HG03045 (cell line): ENCODE data around the gene CALN1.

Experiments
- ATAC-seq: cut with Tn5 transposase; IDR thresholded peaks from one replicate; pipeline ENCODE4 v1.9.1; 2021; ENCODE audit warnings: mild to moderate bottlenecking, moderate library complexity; ENCODE audit not compliant: unreplicated experiment

CALN1 gene

DNA sequence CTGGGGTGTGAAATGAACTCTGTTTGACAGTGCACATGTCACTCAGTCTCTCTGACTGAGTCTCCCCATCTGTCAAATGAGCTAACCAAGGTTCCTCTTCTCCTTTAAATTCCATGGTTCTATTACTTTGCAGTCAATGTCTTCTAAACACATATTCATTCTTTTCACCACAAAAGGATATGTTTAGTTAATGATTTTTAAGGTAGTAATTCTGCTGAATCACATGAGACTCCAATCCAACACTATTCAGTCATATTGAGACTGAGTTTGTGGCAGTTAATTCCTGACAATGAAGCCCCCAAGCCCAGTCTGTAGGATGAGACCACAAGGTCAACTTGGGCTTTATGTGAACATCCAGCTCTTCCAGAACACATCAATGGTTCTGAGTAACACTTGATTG is 85.3 kb downstream of the CALN1 start:
- no peak for ATAC-seq

DNA sequence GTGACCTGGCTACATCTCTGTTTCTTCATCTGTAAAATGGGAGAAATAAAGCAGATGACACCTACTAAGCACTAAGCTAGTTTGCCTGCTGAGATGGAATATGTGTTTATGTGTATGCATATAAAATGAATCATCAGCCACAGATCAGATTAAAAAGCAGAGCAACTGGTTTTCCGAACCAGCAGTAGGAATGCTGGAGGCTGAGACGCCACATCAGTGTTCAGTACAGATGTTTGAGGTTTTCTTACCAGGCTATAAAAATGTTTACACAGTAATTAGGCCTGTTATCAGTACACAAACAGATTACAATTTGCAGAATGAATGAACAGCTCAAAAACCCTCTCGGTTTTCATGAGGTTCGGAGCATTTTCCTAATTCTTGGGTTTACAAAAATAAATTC is 85.8 kb downstream of the CALN1 start:
- no peak for ATAC-seq

DNA sequence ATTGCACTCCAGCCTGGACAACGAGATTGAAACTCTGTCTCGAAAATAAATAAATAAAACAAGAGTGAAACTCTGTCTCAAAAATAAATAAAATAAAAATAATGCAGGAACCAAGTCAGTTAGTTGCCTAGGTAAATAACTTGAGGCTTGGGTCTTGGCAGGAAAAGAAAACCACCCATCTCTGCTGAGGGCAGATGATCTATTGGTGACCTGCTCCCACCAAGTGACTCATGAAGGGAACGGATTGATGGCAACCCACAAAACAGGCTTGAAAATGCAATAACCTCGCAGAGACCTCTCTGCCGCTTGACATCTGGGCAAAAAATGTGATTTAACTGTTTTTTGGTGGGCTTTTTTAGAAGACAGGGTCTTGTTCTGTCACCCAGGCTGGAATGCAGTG is 86.6 kb downstream of the CALN1 start:
- ATAC-seq: no peak

DNA sequence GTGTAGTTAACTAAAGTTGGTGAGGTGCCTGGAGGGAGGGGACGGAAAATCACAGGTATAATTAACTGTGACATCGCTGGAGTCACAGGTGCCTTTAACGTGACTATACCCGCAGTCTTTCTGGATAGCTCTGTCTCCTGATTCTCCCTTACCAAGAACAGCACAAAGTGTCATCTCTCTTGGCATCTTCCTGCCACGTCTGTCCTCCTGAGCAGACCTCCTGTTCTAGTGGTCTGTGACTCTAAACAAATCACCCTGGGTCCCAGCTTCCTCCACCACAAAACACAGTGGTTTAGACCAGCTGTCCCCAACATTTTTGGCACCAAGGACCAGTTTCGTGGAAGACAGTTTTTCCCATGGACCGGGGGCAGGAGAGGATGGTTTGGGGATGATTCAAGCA is 90.5 kb downstream of the CALN1 start:
- ATAC-seq: no peak

DNA sequence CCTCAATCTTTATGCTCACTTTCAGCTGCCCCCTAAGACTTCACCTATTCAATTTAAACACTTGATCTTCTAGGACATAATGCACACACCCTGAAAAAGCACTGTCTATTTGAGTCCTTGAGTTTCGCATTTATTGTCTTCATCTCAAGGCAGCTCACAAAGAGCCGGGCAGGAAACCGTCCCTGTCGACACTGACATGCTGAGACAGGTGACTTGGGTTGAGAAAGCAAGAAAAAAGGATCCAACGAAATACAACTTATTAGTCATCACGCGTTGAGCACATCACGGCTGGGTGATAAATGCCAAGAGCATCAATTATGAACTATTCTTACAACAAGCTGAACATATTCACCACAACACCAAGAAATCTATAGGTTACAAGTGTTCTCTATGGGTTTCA is 91.1 kb downstream of the CALN1 start:
- no peak for ATAC-seq

DNA sequence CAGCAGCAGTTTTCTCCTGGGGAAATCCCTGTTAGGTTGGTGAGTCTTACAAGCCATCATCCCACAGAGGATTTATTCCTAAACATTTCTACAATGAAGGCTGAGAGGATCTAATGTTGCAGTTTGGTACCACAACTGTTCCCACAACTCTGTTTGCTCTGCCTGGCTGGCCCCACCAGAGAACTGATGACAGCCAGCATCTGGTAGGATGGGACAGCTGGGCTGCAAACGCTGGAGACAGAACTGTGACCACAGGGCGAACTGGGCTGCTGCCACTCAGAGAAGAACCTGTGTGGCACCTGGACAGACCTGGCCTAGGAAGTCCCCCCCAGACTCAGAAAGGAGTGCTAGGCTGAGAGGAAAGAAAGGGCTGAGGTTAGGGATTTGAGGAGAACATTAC is 94.8 kb downstream of the CALN1 start:
- ATAC-seq: no peak

DNA sequence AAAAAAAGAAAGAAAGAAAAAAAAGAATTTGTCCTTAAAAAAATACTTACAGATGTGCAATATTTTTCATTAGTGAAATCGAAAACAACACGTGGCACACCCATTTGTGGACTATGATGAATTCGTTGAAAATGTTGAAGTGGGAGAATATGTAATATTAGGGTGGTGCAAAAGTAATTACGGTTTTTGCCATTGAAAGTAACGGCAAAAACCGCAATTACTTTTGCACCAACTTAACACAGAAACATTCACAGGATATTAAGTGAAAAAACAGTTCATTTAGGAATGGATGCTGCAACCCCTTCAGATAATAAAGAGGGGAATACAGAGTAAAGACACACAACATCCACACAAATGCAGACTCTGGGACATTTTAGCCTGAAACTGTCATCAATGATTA is 96.0 kb downstream of the CALN1 start:
- no peak for ATAC-seq

DNA sequence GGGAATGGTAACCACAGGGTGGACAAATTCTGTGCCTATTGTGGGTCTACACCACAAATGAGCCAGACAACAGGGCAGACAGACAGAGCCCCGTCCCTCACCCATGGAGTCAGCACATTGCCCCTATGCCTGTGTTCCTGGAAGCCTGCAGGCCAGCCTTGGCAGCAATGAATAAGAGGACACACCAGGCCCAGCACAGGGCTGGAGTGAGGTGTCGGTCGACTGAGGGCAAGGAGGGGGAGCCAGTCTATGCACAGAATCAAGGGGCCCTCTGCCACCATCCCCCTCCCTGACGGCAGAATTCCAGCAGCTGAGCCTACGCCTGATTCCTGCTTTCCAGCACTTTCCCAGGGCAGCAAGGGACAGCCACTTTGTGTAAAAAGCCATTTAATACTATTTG is 98.2 kb downstream of the CALN1 start:
- no peak for ATAC-seq

DNA sequence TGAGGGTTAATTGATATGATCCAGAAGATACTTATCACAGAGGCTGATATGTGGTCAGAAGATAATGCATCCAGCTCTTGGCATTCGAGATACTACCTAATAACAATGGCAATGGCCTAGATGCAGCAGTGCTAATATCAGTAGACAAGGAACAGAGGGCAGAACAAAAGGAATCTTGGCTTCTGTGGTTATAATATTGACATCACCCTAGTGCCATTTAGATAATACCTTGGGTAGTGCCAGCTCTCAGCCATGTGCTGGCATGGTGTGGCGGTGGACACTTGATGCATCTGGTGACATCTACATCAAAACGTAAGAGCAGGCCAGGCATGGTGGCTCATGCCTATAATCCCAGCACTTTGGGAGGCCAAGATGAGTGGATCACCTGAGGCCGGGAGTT is 101.8 kb downstream of the CALN1 start:
- ATAC-seq: no peak

DNA sequence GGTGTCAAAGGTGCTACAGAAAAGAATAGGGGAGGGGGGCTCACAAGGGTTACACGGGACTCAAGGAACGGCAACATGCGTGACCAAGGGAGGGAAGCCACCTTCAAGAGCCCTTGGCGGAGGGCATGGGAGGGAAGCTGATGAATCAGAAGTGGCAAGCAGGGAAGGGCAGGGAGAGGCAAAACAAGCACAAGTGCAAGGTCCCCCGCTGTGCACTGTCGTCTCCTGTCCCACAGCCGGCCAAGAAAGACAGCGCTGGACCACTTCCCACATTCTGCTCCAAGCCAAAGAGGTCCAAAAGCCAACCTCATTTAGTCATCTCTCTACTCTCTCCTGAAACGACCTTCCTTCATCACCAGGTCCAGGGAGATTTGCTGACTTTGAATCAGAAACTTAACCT is 102.7 kb downstream of the CALN1 start:
- ATAC-seq: no peak

DNA sequence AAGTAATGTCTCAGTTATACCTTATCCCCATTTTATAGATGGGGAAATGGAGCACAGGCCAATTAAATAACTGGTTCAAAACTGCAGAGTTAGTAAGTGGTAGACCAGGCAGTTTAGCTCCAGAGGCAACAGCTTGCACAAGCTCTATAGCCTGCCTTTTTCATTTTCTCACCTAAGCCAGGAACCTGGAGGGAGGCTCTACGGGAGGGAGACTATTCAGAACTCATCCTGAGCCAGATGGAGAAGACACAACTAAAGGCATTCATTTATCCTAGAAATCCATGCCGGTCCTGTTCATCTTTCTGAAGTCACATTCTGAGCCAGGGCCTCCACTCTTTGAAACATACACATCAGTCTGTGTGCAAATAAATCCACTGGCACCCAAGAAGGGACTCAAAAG is 103.2 kb downstream of the CALN1 start:
- ATAC-seq: no peak

DNA sequence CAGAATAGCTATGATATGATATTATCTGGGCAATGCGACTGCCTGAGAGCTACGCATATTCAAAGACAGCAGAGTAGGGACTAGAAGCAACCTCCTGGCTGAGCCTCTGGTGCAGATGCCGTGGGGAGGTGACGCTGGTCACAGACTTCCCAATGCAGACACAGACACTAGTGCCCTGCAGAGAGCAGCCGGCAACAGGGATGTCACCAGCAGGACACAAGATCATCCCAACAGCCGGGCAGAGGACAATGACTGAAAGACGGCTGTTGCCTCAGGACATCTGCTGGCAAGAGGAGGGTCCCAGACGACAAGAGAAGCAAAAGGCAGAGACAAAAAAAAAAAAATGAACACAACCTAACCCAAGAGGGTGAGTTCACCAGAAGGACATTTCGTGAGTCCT is 104.6 kb downstream of the CALN1 start:
- ATAC-seq: no peak

DNA sequence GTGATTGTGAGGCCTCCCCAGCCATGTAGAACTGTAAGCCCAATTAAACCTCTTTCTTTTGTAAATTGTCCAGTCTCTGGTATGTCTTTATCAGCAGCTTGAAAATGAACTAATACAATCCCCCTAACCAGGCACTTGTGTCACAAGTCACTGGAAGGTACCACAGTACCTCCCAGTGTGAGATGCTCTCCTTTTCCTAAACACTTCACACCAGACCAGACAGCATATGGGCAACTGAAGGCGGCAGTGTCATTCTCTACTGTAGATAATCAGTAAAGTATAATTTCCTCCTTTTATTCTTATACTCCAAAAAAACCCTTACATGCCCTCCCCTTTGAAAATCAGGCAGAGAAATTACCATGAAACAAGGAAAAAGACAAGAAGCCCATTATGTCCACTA is 113.2 kb downstream of the CALN1 start:
- ATAC-seq: no peak

DNA sequence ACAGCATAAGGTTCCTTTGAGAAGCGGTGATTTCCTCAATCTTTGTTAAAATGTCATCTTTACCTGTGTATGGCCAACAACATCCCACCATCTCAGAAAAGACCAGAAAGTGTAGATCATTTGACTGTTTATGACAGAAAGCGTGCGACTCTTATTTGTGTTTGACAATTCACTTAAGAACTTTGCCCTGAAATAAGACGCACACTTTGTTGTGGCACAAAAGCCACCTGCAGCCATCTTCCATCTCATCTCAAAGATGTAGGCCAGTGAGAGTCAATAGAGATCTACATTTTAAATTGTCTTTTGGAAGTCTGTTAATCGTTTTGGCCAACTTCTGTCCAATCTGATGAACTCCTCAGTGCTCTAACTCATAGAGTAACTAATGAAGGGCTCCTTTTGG is 114.0 kb downstream of the CALN1 start:
- ATAC-seq: no peak

DNA sequence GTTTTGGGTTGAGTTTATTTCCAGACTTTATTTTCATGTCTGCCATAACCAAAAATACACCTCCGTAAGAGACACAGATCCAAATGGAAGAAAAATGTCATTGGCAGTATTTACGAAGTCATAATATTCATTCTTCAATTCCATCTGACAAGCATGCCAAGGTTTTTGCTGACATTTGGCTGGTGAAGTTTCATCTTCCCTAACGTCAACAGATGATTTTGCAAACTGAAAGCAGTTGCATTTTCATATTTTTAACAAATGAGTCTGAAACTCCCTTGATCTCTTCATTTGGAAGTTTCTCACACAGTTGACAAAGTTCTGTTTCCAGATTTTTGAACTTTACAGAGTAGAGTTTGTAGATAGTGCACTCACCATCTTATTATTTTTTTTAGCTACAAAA is 114.5 kb downstream of the CALN1 start:
- no peak for ATAC-seq

DNA sequence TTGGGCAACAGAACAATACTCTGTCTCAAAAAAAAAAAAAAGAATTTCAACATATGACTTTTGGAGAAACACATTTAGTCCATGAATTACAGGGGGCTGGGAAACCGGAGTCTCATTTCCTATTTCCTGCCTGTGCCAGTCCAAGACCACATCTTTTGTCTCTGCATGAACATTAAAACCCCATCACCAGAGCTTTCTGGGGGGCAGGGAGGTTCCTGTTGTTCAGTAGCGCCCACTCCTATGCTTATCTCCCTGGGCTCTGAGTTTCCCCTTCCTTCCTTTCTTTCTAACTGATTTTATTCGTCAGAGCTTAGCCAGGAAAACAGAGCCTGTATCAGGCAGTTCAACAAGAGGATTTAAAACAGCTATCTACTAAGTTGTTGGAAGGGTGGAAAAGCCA is 119.3 kb downstream of the CALN1 start:
- ATAC-seq: no peak

DNA sequence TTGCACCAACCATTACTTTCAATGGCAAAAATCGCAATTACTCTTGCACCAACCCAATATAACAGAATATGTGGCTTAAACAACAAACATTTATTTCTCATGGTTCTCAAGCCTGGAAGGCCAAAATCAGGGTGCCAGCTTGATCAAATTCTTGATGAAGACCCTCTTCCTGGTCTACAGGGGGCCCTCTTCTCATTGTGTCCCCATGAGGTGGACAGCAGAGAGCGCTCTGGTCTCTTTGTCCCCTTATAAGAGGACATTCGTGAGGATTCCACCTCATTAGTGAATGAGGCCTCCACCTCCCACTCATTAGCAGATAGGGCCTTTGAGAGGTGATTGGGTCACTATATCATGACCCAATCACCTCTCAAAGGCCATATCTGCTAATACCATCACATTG is 120.0 kb downstream of the CALN1 start:
- ATAC-seq: no peak

DNA sequence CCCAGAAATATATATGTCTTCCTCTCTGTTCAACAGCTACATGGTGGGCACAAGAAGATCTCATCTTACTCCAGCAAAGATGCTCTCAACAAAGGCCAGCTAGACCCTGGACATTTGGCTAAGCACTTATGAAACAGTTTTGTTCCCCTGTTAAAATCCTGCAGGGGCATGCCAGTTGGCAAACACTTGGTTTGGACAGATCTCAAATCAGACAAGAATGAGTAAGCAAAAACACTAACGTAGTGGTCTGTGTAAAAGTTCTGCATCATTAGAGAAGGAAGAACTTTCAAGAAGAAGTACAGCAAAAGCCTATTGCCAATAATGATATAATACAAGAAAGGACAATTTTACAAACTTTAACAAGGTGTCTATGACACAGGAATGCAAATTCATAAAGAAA is 125.6 kb downstream of the CALN1 start:
- no peak for ATAC-seq

DNA sequence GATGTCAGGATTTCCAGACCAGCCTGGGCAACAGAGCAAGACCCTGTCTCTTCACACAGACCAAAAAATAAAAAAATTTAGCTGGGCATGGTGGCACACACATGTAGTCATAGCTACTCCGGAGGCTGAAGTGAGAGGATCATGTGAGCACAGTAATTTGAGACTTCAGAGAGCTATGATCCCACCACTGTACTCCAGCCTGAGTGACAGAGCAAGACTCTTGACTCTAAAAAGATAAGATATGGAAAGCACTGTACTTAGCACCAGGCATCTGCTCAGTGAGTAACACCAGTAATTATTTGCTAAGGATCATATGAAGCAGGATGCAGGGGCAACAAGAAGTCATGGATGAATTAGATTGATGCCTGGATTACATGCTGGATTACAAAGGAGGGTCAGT is 128.8 kb downstream of the CALN1 start:
- no peak for ATAC-seq

DNA sequence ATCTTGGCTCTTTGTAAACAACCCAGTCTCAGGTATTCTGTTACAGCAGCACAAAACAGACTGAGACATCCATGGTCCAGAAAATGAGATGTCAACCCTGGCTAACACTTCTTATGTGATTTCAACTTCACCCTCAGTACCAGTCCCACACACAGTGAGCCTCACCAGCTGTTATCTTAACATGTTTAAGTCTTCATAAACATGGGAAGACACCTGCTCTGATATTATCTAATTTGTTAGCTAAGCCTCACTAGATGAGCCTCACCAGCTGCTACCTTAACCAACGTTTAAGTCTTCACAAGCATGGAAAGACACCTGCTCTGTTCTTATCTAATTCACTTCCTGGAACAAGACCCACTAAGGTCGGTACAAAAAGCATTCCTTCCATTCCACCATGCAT is 130.8 kb downstream of the CALN1 start:
- no peak for ATAC-seq

DNA sequence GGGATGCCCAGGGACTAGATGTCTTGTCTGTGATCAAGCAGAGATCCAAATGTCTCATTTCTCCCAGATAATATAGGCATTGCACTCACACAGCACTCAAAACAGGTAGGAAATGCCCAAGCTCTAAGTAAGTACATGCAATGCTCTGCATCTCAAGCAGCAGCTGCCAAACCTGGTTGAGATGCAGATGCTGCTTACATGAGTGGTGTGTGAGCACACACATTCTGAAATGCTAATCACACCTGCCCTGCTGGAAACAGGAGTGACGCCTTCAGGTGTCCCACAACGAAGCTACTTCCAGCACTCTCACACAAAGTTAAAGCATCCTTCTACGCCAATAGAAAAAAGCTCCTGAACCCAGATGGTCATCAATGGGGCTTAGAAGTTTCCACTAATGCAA is 132.9 kb downstream of the CALN1 start:
- no peak for ATAC-seq

DNA sequence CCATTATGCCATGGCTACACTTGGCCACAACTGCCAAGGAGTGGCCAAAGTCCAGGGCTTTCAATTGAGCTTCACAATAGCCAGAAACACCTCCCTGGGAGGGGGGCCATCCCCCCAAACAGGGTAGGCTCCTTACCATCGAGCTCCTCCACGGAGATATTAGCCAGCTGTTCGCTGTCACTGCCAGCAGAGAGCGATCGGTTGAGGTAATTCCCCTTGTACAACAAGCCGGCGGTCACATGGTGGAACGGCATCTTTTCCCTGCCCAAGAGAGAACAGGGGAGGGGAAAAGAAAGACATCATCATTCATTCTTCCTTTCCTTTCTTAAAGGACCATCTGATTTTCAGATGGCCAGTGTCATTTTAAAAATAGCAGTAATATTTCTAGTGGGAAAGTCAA is 133.6 kb downstream of the CALN1 start:
- no peak for ATAC-seq

DNA sequence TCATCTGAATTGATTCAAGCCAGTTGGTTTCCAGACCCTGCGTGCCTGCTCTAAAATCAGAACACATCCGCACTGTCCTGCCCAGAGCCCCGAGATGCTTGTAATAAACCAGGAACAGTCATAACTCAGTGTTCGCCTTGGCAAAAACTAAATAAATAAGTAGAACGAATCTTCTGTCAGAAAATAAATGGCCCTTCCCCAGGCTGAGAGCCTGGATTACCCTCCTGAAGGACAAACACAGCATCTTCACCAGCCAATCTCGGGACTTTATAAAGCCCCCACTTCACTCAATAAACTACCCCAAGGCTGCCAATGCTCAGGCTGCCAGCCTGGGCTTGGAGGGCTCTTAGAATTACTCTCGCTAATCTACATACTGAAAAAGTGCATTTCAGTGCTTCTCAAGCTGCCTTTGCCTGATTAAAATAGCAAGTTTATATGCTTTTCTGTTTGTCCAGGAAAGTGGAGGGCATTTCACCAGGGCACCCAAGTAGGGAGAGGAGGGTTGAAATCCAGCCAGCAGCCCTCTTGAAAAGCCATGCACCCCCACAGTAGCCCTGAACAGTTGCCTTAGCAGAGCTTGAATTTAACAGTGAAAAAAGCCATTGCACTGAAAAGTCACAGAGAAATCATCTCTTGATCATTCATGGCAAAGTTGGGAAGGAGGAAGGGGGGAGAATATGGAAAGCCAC is 136.6 kb downstream of the CALN1 start:
- ATAC-seq: no peak

DNA sequence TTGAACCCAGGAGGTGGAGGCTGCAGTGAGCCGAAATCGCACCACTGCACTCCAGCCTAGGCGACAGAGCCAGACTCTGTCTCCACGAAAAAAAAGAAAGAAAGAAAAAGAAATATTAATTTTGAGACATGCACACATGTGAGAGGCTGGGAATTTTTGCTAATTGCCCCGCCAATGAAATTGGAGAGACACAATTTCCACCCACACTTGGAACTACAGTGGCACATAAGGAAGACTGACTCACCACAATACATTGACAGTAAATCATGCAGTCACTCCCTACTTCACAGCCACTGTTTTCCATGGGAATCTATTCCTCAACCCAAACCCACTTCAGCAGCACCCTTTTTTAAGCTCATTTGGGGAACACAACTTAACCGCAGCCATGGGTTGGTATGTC is 139.7 kb downstream of the CALN1 start:
- ATAC-seq: no peak
